ENCODE data around the gene CCBE1. TPM values are rescaled to one million over a fixed set of nuclear protein-coding genes. Genes with fewer than 3 reads are reported as not detected.

The CCBE1 gene
- total RNA-seq, 1 experiment from 2014 or later = 1.3 TPM

DNA sequence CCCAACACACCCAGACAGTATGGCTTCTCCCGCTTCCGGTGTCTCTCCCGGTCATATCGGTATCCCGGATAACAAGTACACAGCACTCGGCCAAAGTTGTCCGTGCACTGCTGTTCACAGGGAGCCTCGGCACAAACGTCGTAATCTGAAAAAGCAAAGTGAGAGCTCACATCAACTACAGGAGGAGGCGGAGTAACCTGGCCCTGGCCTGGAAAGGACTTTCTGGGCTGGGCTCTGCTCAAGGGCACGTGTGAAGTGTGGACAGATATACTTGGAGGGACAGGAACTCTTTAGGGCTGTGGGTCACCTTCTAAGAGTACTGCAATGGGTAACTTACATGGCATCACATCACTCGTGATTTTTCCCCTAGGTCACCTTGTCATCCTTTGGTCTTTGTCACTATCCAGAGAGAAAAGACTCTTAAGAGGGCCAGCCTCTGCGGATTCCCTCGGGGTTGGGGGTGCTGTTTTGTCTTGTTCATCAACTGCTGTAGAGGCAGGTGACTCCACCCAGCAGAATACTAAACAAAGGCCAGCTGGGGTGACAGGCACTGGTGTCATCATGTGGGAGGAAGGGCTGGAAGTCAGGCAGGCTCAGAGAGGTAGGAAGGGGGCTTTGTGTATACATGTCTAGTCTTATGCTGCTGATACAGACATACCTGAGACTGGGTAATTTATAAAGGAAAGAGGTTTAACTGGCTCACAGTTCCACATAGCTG lies 227.6 kb downstream of the CCBE1 start:
- no peak for DNase-seq
- Histone ChIP-seq H3K4me3 (ENCODE audit: insufficient read depth, low read depth, low read length) (no peak overlapping the region), H3K27me3 (ENCODE audit: control insufficient read depth, insufficient read depth, low read length) (no peaks in the 10 kb centered on the region), H3K36me3 (replicated peaks; ENCODE audit: control insufficient read depth, insufficient read depth, low read length) (no peaks in the 10 kb centered on the region)

DNA sequence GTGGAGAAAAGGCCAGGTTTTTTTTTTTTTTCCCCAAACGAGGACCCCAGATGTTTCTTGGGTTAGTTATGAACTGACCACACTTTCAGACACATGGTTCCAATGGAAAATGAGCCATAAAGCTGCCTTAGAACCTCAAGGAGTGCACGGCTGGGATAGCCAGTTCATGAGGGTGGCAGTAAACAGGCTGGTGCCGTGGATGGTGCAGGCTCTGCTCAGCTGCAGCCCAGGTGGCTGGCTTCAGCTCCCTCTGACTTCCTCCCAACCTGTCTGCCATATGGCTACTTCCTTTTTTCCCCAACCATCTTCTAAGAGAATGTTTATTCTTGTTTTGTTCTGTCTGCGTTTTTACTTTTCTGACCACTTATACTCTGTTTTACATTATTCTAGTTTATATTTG lies 228.4 kb downstream of the CCBE1 start:
- H3K27me3 ChIP-seq (ENCODE audit: control insufficient read depth, insufficient read depth, low read length) = no peaks in the 10 kb centered on the region

DNA sequence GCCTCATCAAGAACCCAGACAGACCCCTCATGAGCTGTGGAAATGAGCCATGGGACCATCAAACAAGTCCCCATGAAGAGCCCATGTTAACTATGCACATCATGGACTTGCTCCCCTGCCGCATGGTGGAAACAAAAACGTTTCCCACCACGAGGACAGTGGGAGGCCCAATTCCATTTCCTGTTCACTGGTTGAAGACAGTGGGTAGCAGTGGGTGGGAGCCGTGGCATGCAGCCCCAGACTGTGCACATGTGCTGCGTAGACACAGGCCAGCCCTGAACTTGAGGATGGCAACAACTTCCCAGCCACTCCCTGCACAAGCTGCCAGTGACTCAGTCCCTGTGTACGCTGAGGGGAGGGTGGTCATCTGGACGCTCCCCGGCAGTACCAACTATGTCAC lies 229.7 kb downstream of the CCBE1 start:
- Histone ChIP-seq H3K27me3 (ENCODE audit: control insufficient read depth, insufficient read depth, low read length) (no peaks in the 10 kb centered on the region), H3K4me3 (ENCODE audit: insufficient read depth, low read depth, low read length) (no peak overlapping the region), H3K36me3 (replicated peaks; ENCODE audit: control insufficient read depth, insufficient read depth, low read length) (no peaks in the 10 kb centered on the region)
- no peak for DNase-seq

More for the DNA sequence above, 228.4 kb downstream of the CCBE1 start:
- Histone ChIP-seq H3K36me3 (replicated peaks; ENCODE audit: control insufficient read depth, insufficient read depth, low read length) (no peaks in the 10 kb centered on the region), H3K4me3 (ENCODE audit: insufficient read depth, low read depth, low read length) (no peak overlapping the region)
- DNase-seq = no peak

DNA sequence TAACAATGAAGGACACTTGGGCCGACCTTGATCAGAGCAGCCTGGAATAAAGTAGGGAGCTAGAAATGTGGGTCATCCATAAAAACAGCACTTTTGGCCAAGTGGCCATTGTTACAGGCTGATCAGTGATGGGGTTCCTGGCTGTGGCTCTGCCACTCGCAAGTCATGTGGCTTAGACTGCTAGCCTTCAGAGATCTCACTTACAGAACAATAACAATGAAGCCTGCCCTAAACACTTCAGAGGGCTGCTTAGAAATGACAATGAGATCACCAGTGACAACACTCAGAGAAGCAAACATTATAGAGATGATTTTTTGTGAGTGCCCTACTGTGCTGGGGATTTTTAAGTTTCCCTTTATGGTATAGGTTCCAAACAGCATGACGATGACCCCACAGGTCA lies 230.2 kb downstream of the CCBE1 start:
- DNase-seq = no peak
- H3K4me3 ChIP-seq (ENCODE audit: insufficient read depth, low read depth, low read length) = no peak overlapping the region
- H3K27me3 ChIP-seq (ENCODE audit: control insufficient read depth, insufficient read depth, low read length) = no peaks in the 10 kb centered on the region
- no peaks in the 10 kb centered on the region for H3K36me3 ChIP-seq (replicated peaks; ENCODE audit: control insufficient read depth, insufficient read depth, low read length)

DNA sequence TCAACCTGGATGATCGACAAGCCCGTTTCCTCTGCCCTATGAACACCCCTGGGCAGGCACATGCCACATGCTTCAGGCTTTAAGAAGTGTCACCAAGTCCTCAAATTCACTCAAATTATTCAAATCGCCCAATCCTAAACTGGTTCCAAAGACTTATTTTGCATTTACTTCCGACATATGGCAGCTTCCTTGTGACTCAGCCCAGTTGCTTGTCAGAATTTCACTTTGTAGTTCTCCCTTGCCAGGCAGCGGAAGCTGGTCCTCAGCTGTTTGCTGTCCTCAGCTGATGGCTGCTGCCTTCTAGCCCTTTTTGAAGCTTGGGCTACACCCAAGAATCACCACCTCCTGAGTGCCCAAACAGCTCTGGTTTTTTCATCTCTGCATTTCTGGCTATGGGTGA lies 232.7 kb downstream of the CCBE1 start:
- Histone ChIP-seq H3K27me3 (ENCODE audit: control insufficient read depth, insufficient read depth, low read length) (no peaks in the 10 kb centered on the region), H3K4me3 (ENCODE audit: insufficient read depth, low read depth, low read length) (no peak overlapping the region), H3K36me3 (replicated peaks; ENCODE audit: control insufficient read depth, insufficient read depth, low read length) (no peaks in the 10 kb centered on the region)
- DNase-seq = no peak

DNA sequence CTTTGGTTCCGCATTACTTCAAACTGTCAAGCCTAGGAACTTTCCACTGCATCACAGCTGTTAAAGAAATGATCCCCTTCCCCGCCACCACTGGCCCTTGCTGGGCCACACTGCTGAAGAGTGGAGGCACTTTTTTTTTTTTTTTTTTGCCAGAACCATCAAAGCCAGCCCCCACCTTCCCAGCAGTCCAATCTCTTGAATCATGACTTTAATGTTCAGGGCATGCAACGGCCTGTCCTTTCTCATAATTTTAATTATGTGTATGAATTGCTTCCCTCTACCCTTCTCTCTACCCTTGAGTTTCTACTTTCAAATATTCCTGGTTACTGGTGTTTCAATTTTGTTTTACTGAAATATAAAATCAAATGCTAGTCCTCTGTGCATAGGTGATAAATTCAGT lies 236.1 kb downstream of the CCBE1 start:
- Histone ChIP-seq H3K36me3 (replicated peaks; ENCODE audit: control insufficient read depth, insufficient read depth, low read length) (no peaks in the 10 kb centered on the region), H3K27me3 (ENCODE audit: control insufficient read depth, insufficient read depth, low read length) (no peaks in the 10 kb centered on the region), H3K4me3 (ENCODE audit: insufficient read depth, low read depth, low read length) (no peak overlapping the region)
- DNase-seq = no peak

DNA sequence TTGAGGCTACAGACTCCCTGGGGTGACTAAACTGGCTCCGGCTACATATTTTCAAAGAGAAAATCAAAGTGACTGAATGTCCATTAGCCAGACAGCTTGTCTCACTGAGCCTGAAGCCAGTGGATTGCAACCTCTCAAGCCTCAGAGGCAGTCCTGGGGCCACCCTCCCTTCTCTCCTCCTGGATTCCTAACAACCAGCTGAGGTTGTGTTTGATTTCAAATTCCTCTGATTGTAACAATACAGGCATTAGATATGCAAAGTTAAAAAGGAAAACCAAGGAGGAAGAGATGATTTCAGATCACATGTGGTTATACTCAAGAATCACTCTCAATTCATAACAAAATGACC lies 237.2 kb downstream of the CCBE1 start:
- no peak for DNase-seq
- Histone ChIP-seq H3K36me3 (replicated peaks; ENCODE audit: control insufficient read depth, insufficient read depth, low read length) (no peaks in the 10 kb centered on the region), H3K4me3 (ENCODE audit: insufficient read depth, low read depth, low read length) (no peak overlapping the region), H3K27me3 (ENCODE audit: control insufficient read depth, insufficient read depth, low read length) (no peaks in the 10 kb centered on the region)

DNA sequence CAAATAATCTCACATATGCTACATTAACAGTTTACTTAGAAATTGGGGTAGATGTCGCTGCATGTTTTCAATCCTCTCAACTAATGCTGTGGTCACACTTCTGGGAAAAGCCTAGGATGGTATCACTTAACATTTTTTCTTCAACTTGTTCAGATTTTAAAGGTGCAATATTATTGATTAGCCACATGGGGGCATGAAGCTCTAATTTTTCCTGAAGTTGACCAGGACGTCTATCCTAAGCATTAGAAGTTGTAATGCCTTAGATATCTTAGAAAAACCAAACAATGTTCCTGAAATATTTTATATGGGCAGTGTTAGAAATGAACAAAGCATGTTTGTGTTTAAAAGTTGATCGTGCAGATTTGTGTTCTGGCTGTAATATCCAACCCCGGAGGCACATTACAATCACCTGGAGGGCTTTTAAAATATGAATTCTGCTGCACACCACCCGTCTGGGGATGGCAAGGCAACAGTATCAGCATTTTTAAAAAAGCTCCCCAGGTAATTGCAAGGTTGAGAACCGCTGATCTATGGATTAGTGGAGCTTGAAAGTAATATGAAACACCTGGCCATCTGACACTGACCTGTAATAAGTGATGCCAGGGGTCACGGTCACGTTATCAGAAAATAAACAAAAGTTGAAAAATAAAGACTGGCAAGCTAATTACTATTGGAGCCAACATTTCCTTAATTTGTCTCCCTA lies 237.7 kb downstream of the CCBE1 start:
- H3K36me3 ChIP-seq (replicated peaks; ENCODE audit: control insufficient read depth, insufficient read depth, low read length) = no peaks in the 10 kb centered on the region
- peak; percentile 37 for DNase-seq
- no peaks in the 10 kb centered on the region for H3K27me3 ChIP-seq (ENCODE audit: control insufficient read depth, insufficient read depth, low read length)
- H3K4me3 ChIP-seq (ENCODE audit: insufficient read depth, low read depth, low read length) = no peak overlapping the region

DNA sequence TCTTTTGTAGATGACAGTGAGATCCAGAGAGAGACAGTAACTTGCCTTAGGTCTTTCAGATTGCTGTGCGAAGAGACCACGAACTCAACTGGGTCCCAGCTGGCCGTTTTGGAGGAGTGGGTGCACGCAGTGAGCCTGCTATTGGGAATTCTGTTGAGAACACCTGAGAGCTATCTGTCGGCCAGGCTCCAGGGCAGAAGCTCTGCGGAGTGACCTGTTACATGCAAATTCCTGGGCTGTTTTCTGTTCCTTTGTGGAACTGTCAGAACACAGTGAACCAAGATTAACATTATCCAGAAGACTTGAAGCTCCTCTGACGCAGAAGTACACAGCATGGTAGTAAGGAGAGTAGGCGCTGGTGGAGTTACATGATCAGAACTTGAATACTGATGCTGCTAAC lies 238.6 kb downstream of the CCBE1 start:
- Histone ChIP-seq H3K27me3 (ENCODE audit: control insufficient read depth, insufficient read depth, low read length) (no peaks in the 10 kb centered on the region), H3K4me3 (ENCODE audit: insufficient read depth, low read depth, low read length) (no peak overlapping the region), H3K36me3 (replicated peaks; ENCODE audit: control insufficient read depth, insufficient read depth, low read length) (no peaks in the 10 kb centered on the region)
- no peak for DNase-seq

DNA sequence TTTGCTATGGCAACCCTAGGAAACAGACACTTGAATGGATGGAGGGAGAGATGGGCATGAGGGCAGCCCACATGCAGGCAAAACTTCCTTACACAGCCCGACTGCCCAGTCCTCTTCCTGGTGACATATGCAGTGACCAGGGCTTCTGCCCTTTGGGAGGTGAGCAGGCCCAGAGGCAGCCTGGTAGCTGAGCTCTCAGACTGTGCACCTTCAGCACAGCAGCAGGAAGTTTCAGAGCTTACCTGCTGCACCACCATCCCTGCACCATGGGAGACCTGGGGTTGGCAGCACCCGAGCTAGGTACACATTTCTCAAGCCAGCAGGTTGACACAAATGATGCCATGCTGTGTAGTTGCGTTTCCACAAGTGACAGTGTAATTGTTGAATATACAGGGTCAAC lies 240.6 kb downstream of the CCBE1 start:
- no peaks in the 10 kb centered on the region for H3K27me3 ChIP-seq (ENCODE audit: control insufficient read depth, insufficient read depth, low read length)
- no peaks in the 10 kb centered on the region for H3K36me3 ChIP-seq (replicated peaks; ENCODE audit: control insufficient read depth, insufficient read depth, low read length)
- H3K4me3 ChIP-seq (ENCODE audit: insufficient read depth, low read depth, low read length) = no peak overlapping the region
- DNase-seq = no peak

DNA sequence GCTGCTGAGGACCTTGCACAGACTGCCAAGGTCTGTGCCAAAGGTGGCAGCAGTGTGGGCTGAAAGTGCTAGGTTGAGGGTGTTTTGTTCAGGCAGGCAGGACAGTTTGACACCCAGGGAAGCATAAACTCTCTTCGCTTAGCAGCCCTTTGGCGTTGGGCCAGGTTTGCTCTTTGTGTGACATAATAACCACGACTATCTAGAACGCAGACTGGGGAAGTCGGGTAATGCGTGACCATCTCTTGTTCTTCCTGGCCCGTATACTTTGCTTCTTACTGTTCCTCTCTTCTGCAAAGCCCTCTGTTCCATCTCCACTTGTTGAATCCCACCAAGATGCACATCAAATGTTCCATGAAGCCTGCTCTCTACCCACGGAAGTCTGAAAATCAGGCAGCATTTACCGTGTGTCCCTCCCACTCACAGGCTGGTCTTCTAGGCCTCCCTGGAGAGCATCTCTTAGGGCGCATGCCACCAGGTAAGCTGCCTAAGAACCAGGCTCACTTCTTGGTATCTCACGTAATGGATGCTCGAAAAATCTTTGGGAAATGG lies 241.4 kb downstream of the CCBE1 start:
- Histone ChIP-seq H3K36me3 (replicated peaks; ENCODE audit: control insufficient read depth, insufficient read depth, low read length) (no peaks in the 10 kb centered on the region), H3K4me3 (ENCODE audit: insufficient read depth, low read depth, low read length) (no peak overlapping the region), H3K27me3 (ENCODE audit: control insufficient read depth, insufficient read depth, low read length) (no peaks in the 10 kb centered on the region)
- DNase-seq = no peak

DNA sequence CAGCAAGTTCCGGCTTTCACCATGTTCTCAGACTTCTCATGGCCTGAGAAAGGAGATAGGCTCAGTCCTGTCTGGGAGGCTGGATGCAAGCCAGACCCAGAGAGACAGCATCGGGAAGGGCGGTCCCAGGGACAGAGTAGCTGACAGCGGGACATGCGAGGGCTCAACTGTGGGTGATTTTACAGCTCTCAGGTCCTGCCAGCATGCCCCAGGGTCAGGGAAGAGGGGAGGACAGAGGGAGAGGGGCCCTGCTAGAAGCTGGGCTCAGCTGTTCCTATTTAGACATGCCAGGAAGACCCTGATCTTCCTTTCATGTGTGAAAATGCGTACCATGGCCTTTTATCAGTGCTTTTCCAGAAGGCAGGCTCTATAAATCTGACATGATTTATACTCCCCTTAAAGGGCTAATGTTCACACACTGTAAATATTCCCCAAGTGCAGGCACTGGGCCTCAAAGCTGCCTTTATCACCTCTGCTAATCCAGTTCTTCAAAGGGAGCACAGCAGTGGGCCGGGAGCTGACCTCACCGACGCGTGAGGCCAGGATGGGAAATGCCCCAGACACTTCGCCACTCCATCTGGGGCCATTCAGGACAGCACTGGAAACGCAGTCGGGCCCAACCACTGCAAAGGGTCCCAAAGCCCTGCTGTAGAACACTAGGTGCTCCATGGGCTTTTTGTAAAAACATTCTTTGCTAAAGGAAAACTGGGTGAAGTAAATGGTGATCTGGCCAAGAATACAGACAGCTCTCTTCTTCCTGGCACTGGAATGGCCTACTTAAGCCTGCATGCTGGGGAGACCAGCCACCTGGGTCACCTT lies 242.1 kb downstream of the CCBE1 start:
- Histone ChIP-seq H3K4me3 (ENCODE audit: insufficient read depth, low read depth, low read length) (no peak overlapping the region), H3K27me3 (ENCODE audit: control insufficient read depth, insufficient read depth, low read length) (no peaks in the 10 kb centered on the region), H3K36me3 (replicated peaks; ENCODE audit: control insufficient read depth, insufficient read depth, low read length) (no peaks in the 10 kb centered on the region)
- no peak for DNase-seq

DNA sequence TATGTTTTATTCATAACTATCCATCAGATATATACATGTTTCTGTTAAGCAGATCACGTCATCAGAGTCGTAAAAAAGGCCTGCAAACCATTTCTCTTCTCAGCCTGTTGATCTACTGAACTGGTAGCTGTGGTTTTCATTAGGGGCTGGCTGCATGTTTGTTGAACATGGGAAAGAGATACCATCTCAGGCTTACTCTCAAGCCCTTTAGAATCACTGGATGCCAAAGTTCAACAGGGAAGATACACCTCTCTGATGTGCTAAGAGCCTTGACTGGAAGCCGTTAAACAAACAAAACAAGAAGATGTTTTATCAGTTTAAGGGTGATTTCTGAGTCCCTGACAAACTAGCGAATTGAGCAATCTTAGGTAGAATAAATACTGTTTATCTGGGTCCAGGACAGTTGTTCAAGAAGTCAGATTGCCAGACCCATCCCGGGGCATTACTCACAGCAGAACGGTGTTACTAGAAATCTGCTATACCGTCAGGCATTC lies 243.7 kb downstream of the CCBE1 start:
- Histone ChIP-seq H3K36me3 (replicated peaks; ENCODE audit: control insufficient read depth, insufficient read depth, low read length) (no peaks in the 10 kb centered on the region), H3K4me3 (ENCODE audit: insufficient read depth, low read depth, low read length) (no peak overlapping the region), H3K27me3 (ENCODE audit: control insufficient read depth, insufficient read depth, low read length) (no peaks in the 10 kb centered on the region)
- no peak for DNase-seq

DNA sequence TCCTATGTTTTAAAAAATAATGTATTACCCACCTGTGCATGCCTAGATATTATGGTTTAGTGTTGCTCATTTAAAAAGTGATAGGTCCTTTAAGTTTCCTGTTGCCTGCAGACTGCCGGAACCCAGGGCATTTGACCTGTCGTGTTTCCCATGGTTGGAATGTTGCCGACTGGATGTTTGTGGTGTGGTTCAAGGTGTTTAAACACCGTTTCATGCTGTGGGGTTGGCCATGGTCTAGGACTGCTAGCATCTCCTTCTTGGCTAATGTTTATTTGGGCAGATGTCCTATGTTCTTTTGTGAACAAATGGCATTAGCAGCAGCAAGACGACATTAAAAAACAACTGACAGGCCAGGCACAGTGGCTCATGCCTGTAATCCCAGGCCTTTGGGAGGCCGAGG lies 245.3 kb downstream of the CCBE1 start:
- H3K36me3 ChIP-seq (replicated peaks; ENCODE audit: control insufficient read depth, insufficient read depth, low read length) = no peaks in the 10 kb centered on the region
- DNase-seq = no peak
- H3K27me3 ChIP-seq (ENCODE audit: control insufficient read depth, insufficient read depth, low read length) = no peaks in the 10 kb centered on the region
- no peak overlapping the region for H3K4me3 ChIP-seq (ENCODE audit: insufficient read depth, low read depth, low read length)
